Measurements from ENCODE around the gene TMSB4X.

DNA sequence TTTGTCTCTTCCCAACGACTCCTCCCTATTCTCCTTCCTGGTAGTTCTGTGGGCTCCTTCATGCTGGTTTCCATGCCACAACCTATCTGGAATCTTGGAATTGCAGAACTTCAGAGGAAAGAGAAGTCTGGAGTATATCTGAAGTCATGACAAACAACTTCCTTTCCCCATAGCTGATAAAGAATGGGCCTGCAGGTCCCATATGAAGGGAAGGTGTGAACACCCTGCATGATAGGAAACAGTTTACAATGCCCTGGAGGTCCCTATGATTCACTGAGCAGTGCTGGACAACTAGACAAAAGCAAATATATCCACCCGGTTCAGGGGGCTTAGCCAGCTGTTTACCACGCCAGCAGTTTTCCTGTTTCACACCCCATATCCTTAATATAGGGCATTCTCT lies 50.1 kb downstream of the TMSB4X start:
- TF ChIP-seq, protein P1, sequence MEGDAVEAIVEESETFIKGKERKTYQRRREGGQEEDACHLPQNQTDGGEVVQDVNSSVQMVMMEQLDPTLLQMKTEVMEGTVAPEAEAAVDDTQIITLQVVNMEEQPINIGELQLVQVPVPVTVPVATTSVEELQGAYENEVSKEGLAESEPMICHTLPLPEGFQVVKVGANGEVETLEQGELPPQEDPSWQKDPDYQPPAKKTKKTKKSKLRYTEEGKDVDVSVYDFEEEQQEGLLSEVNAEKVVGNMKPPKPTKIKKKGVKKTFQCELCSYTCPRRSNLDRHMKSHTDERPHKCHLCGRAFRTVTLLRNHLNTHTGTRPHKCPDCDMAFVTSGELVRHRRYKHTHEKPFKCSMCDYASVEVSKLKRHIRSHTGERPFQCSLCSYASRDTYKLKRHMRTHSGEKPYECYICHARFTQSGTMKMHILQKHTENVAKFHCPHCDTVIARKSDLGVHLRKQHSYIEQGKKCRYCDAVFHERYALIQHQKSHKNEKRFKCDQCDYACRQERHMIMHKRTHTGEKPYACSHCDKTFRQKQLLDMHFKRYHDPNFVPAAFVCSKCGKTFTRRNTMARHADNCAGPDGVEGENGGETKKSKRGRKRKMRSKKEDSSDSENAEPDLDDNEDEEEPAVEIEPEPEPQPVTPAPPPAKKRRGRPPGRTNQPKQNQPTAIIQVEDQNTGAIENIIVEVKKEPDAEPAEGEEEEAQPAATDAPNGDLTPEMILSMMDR (IDR thresholded peaks at IDR 0.05), result no peak
- no peak for TF ChIP-seq POLR2A (IDR thresholded peaks at IDR 0.05)

Measured in esophagus squamous epithelium (tissue), 4 donors.